Adipocyte (in vitro differentiated cells): Measurements from ENCODE around the gene PATJ.
"Not testable (repeated sequence)": the region's sequence is repeated elsewhere in the genome, so short reads cannot be mapped to it uniquely, and the experiment has no call there.

Experiments
- DNase-seq: peaks from one replicate; pipeline ENCODE4 v3.0.0-alpha.2; 2015; ENCODE audit warnings: low read depth
- H3K27me3 ChIP-seq: replicated peaks from 2 replicates; pipeline ENCODE4 v1.7.0; 2013; ENCODE audit warnings: mild to moderate bottlenecking, low read length, moderate library complexity; ENCODE audit not compliant: control insufficient read depth, insufficient read depth
- H3K36me3 ChIP-seq: 2 replicates; pipeline ENCODE4 v1.7.0; 2013; ENCODE audit warnings: low read length, mild to moderate bottlenecking, moderate library complexity; ENCODE audit not compliant: control insufficient read depth, insufficient read depth, severe bottlenecking
- H3K4me1 ChIP-seq: 2 replicates; pipeline ENCODE4 v1.7.0; 2013; ENCODE audit warnings: mild to moderate bottlenecking, low read length, moderate library complexity; ENCODE audit not compliant: control insufficient read depth, insufficient read depth
- H3K4me3 ChIP-seq: 2 replicates; pipeline ENCODE4 v1.7.0; 2013; ENCODE audit warnings: mild to moderate bottlenecking, low read length, moderate library complexity
- H3K9ac ChIP-seq: 2 replicates; pipeline ENCODE4 v1.7.0; 2013; ENCODE audit warnings: mild to moderate bottlenecking, low read length, moderate library complexity
- H3K9me3 ChIP-seq: 2 replicates; pipeline ENCODE4 v1.7.0; 2013; ENCODE audit warnings: mild to moderate bottlenecking, low read length, moderate library complexity; ENCODE audit not compliant: control insufficient read depth

PATJ gene

GRCh38 chr1:61724813-61725694, 17.2 kb upstream of the PATJ start, which contains the start of gene TM2D1:
Gene TM2D1, minus strand, starts transcription at chr1:61725141. Its CDS starts 21 bp downstream, at chr1:61725120.
- Histone ChIP-seq H3K9ac (peak within 1 kb of the TSS; percentile 98), H3K36me3 (peaks cover 6% of the 10 kb centered on the region)
- peak; percentile 95 for DNase-seq

GRCh38 chr1:61727544-61727943, 14.7 kb upstream of the PATJ start:
- no peak overlapping the region for H3K9ac ChIP-seq
- H3K27me3 ChIP-seq: no peaks in the 10 kb centered on the region
- no peaks in the 10 kb centered on the region for H3K9me3 ChIP-seq
- H3K4me1 ChIP-seq: peaks cover 23% of the 10 kb centered on the region
- no peaks in the 10 kb centered on the region for H3K36me3 ChIP-seq
- no peak overlapping the region for H3K4me3 ChIP-seq
- DNase-seq: no peak

More at GRCh38 chr1:61724813-61725694, 17.2 kb upstream of the PATJ start, which contains the start of gene TM2D1:
- Histone ChIP-seq H3K4me1 (peaks cover 28% of the 10 kb centered on the region), H3K4me3 (peak within 1 kb of the TSS; percentile 98), H3K27me3 (no peaks in the 10 kb centered on the region), H3K9me3 (no peaks in the 10 kb centered on the region)

- H3K4me1 ChIP-seq, DNase-seq, H3K27me3 ChIP-seq, H3K4me3 ChIP-seq, H3K9me3 ChIP-seq, H3K36me3 ChIP-seq, H3K9ac ChIP-seq: not testable (repeated sequence)
Observed at GRCh38 chr1:61730679-61731078, 11.6 kb upstream of the PATJ start.

- no peak overlapping the region for H3K9ac ChIP-seq
- H3K4me3 ChIP-seq: no peak overlapping the region
- no peaks in the 10 kb centered on the region for H3K4me1 ChIP-seq
- no peaks in the 10 kb centered on the region for H3K9me3 ChIP-seq
- H3K27me3 ChIP-seq: no peaks in the 10 kb centered on the region
- no peak for DNase-seq
- no peaks in the 10 kb centered on the region for H3K36me3 ChIP-seq
Observed at GRCh38 chr1:61732726-61733125, 9.6 kb upstream of the PATJ start.

- H3K4me1 ChIP-seq: peaks cover 3% of the 10 kb centered on the region
- no peak for DNase-seq
- H3K9me3 ChIP-seq: no peaks in the 10 kb centered on the region
- H3K4me3 ChIP-seq: peak overlapping the region; percentile 77
- no peaks in the 10 kb centered on the region for H3K36me3 ChIP-seq
- H3K9ac ChIP-seq: peak overlapping the region; percentile 90
- H3K27me3 ChIP-seq: no peaks in the 10 kb centered on the region
Observed at GRCh38 chr1:61740751-61741700, 1.3 kb upstream of the PATJ start.

GRCh38 chr1:61742620-61743430, 545 bp downstream of the PATJ start:
- Histone ChIP-seq H3K4me3 (peak overlapping the region; percentile 77), H3K9me3 (no peaks in the 10 kb centered on the region), H3K4me1 (peaks cover 14% of the 10 kb centered on the region), H3K27me3 (no peaks in the 10 kb centered on the region), H3K9ac (peak overlapping the region; percentile 90), H3K36me3 (no peaks in the 10 kb centered on the region)
- peak; percentile 74 for DNase-seq

GRCh38 chr1:61743431-61743705, 1.1 kb downstream of the PATJ start:
- no peaks in the 10 kb centered on the region for H3K9me3 ChIP-seq
- H3K4me1 ChIP-seq: peaks cover 14% of the 10 kb centered on the region
- H3K27me3 ChIP-seq: no peaks in the 10 kb centered on the region
- no peak for DNase-seq
- no peaks in the 10 kb centered on the region for H3K36me3 ChIP-seq
- H3K9ac ChIP-seq: peak overlapping the region; percentile 90
- H3K4me3 ChIP-seq: peak overlapping the region; percentile 77

GRCh38 chr1:61743716-61744580, 1.7 kb downstream of the PATJ start:
- peak overlapping the region; percentile 90 for H3K9ac ChIP-seq
- H3K27me3 ChIP-seq: no peaks in the 10 kb centered on the region
- peaks cover 14% of the 10 kb centered on the region for H3K4me1 ChIP-seq
- peak; percentile 34 for DNase-seq
- peak overlapping the region; percentile 77 for H3K4me3 ChIP-seq
- no peaks in the 10 kb centered on the region for H3K36me3 ChIP-seq
- H3K9me3 ChIP-seq: no peaks in the 10 kb centered on the region

- DNase-seq: peak; percentile 70
- Histone ChIP-seq H3K9ac (peak overlapping the region; percentile 51), H3K27me3 (no peaks in the 10 kb centered on the region), H3K36me3 (no peaks in the 10 kb centered on the region), H3K9me3 (no peaks in the 10 kb centered on the region), H3K4me3 (peak overlapping the region; percentile 52), H3K4me1 (peaks cover 14% of the 10 kb centered on the region)
Observed at GRCh38 chr1:61746813-61747212, 4.5 kb downstream of the PATJ start.

- peaks cover 11% of the 10 kb centered on the region for H3K4me1 ChIP-seq
- H3K36me3 ChIP-seq: no peaks in the 10 kb centered on the region
- H3K9ac ChIP-seq: no peak overlapping the region
- H3K4me3 ChIP-seq: no peak overlapping the region
- DNase-seq: no peak
- H3K9me3 ChIP-seq: no peaks in the 10 kb centered on the region
- no peaks in the 10 kb centered on the region for H3K27me3 ChIP-seq
Observed at GRCh38 chr1:61748566-61748965, 6.3 kb downstream of the PATJ start.
